Trophoblast cell (in vitro differentiated cells and primary cell): ENCODE data around the gene SCAF4.

Experiments used
- DNase-seq, 2 donors: peaks; one replicate each; pipeline ENCODE4 v3.0.0-alpha.2; 2016
- H2AFZ ChIP-seq: 2 replicates; pipeline ENCODE4 v1.6.1; 2013; ENCODE audit warnings: low read length, moderate library complexity, mild to moderate bottlenecking; ENCODE audit not compliant: insufficient read depth, poor library complexity
- H2AK5ac ChIP-seq: 2 replicates; pipeline ENCODE4 v1.6.1; 2013; ENCODE audit warnings: mild to moderate bottlenecking, low read length
- H2BK120ac ChIP-seq: 2 replicates; pipeline ENCODE4 v1.6.1; 2013; ENCODE audit warnings: low read length, mild to moderate bottlenecking, moderate library complexity; ENCODE audit not compliant: insufficient read depth, poor library complexity
- H2BK12ac ChIP-seq: 2 replicates; pipeline ENCODE4 v1.6.1; 2013; ENCODE audit warnings: mild to moderate bottlenecking, low read length, moderate library complexity
- H2BK5ac ChIP-seq: 2 replicates; pipeline ENCODE4 v1.6.1; 2013; ENCODE audit warnings: low read length, low read depth, moderate library complexity, mild to moderate bottlenecking; ENCODE audit not compliant: poor library complexity
- H3K14ac ChIP-seq: 2 replicates; pipeline ENCODE4 v1.6.1; 2013; ENCODE audit warnings: mild to moderate bottlenecking, low read length
- H3K18ac ChIP-seq: 2 replicates; pipeline ENCODE4 v1.6.1; 2013; ENCODE audit warnings: mild to moderate bottlenecking, low read length
- H3K23ac ChIP-seq: 2 replicates; pipeline ENCODE4 v1.6.1; 2013; ENCODE audit warnings: low read length
- H3K27ac ChIP-seq: 2 replicates; pipeline ENCODE4 v1.5.1; 2013; ENCODE audit warnings: low read depth, mild to moderate bottlenecking, inconsistent platforms, low read length, moderate library complexity
- H3K27me3 ChIP-seq: 2 replicates; pipeline ENCODE4 v1.6.1; 2013; ENCODE audit warnings: inconsistent platforms, mild to moderate bottlenecking, low read length, moderate library complexity; ENCODE audit not compliant: insufficient read depth
- H3K36me3 ChIP-seq, 2 experiments: 1 replicate in 1 of 2; 2 replicates in 1 of 2; pipeline ENCODE4 v1.6.1; 2013; ENCODE audit warnings: low read length in 2 of 2, mild to moderate bottlenecking in 2 of 2, moderate library complexity in 1 of 2; ENCODE audit not compliant: insufficient read depth in 2 of 2, control insufficient read depth in 1 of 2
- H3K4ac ChIP-seq: 2 replicates; pipeline ENCODE4 v1.6.1; 2013; ENCODE audit warnings: low read depth, mild to moderate bottlenecking, low read length, moderate library complexity
- H3K4me1 ChIP-seq, 2 experiments: 1 replicate in 1 of 2; 2 replicates in 1 of 2; pipeline ENCODE4 v1.6.1; 2013; ENCODE audit warnings: low read length in 2 of 2, mild to moderate bottlenecking in 2 of 2, moderate library complexity in 1 of 2; ENCODE audit not compliant: insufficient read depth in 2 of 2, control insufficient read depth in 1 of 2
- H3K4me2 ChIP-seq: 2 replicates; pipeline ENCODE4 v1.6.1; 2013; ENCODE audit warnings: inconsistent platforms, mild to moderate bottlenecking, low read length, moderate library complexity
- H3K4me3 ChIP-seq: 2 replicates; pipeline ENCODE4 v1.5.1; 2013; ENCODE audit warnings: mild to moderate bottlenecking, low read depth, low read length, inconsistent platforms
- H3K79me1 ChIP-seq: one replicate; pipeline ENCODE4 v1.6.1; 2013; ENCODE audit warnings: low read length
- H3K79me2 ChIP-seq: 2 replicates; pipeline ENCODE4 v1.6.1; 2013; ENCODE audit warnings: low read length, mild to moderate bottlenecking; ENCODE audit not compliant: control insufficient read depth, insufficient read depth, poor library complexity
- H3K9ac ChIP-seq: 2 replicates; pipeline ENCODE4 v1.6.1; 2013; ENCODE audit warnings: mild to moderate bottlenecking, low read length
- H3K9me3 ChIP-seq: 2 replicates; pipeline ENCODE4 v1.6.1; 2013; ENCODE audit warnings: low read depth, mild to moderate bottlenecking, control low read depth, inconsistent platforms, low read length; ENCODE audit not compliant: insufficient read depth
- H4K12ac ChIP-seq: 2 replicates; pipeline ENCODE4 v1.6.1; 2013; ENCODE audit warnings: low read depth, mild to moderate bottlenecking, low read length, moderate library complexity
- H4K8ac ChIP-seq: 2 replicates; pipeline ENCODE4 v1.6.1; 2013; ENCODE audit warnings: low read depth, mild to moderate bottlenecking, low read length, moderate library complexity
- H4K91ac ChIP-seq: one replicate; pipeline ENCODE4 v1.6.1; 2013; ENCODE audit warnings: low read depth, mild to moderate bottlenecking, low read length, moderate library complexity
- WGBS: extraction: QIAGEN DNeasy Blood & Tissue Kit; methylation state at CpG from one replicate; pipeline ENCODE4 v1.1.7; 2013; ENCODE audit warnings: missing lambda C conversion rate; ENCODE audit not compliant: insufficient read length, insufficient coverage; ENCODE audit errors: extremely low coverage; 5-methylcytosine and 5-hydroxymethylcytosine counted together

SCAF4 gene

GRCh38 chr21:31774031-31774430 lies 42.1 kb upstream of the SCAF4 start:
- Histone ChIP-seq H3K36me3 (no peaks in the 10 kb centered on the region), H3K4ac (no peak overlapping the region), H2BK120ac (no peak overlapping the region), H2AFZ (no peak overlapping the region), H3K79me1 (no peaks in the 10 kb centered on the region), H3K79me2 (no peaks in the 10 kb centered on the region), H3K14ac (no peak overlapping the region), H4K91ac (no peak overlapping the region), H3K27ac (no peak overlapping the region), H3K23ac (no peak overlapping the region), H2BK5ac (no peak overlapping the region), H3K18ac (no peak overlapping the region), H4K8ac (no peak overlapping the region), H2BK12ac (no peak overlapping the region), H3K9ac (no peak overlapping the region), H3K4me1 (no peaks in the 10 kb centered on the region), H3K4me2 (no peak overlapping the region), H3K27me3 (no peaks in the 10 kb centered on the region), H2AK5ac (no peak overlapping the region), H3K9me3 (no peaks in the 10 kb centered on the region), H3K4me3 (no peak overlapping the region), H4K12ac (no peak overlapping the region)
- no peak for DNase-seq
- no CpG with 5 or more reads among the region's 1 CpG for WGBS

GRCh38 chr21:31772674-31773555 lies 41.0 kb upstream of the SCAF4 start:
- no peak overlapping the region for H4K8ac ChIP-seq
- no peak overlapping the region for H4K12ac ChIP-seq
- H3K4me2 ChIP-seq, result no peak overlapping the region
- no peaks in the 10 kb centered on the region for H3K79me1 ChIP-seq
- H2BK12ac ChIP-seq, result no peak overlapping the region
- H3K18ac ChIP-seq, result no peak overlapping the region
- H3K9ac ChIP-seq, result no peak overlapping the region
- H3K4me3 ChIP-seq, result no peak overlapping the region
- no peak overlapping the region for H3K27ac ChIP-seq
- H3K14ac ChIP-seq, result no peak overlapping the region
- no peak overlapping the region for H4K91ac ChIP-seq
- H2BK120ac ChIP-seq, result no peak overlapping the region
- no peak overlapping the region for H2AK5ac ChIP-seq
- no peaks in the 10 kb centered on the region for H3K79me2 ChIP-seq
- no peak overlapping the region for H2BK5ac ChIP-seq
- WGBS, result no CpG with 5 or more reads among the region's 5 CpGs
- no peaks in the 10 kb centered on the region for H3K4me1 ChIP-seq
- no peak overlapping the region for H3K23ac ChIP-seq
- no peak for DNase-seq
- H2AFZ ChIP-seq, result no peak overlapping the region
- H3K36me3 ChIP-seq, result no peaks in the 10 kb centered on the region
- no peak overlapping the region for H3K4ac ChIP-seq
- H3K9me3 ChIP-seq, result no peaks in the 10 kb centered on the region
- no peaks in the 10 kb centered on the region for H3K27me3 ChIP-seq

GRCh38 chr21:31771685-31772084 lies 39.8 kb upstream of the SCAF4 start:
- Histone ChIP-seq H3K27ac (no peak overlapping the region), H2BK5ac (no peak overlapping the region), H3K23ac (no peak overlapping the region), H2BK12ac (no peak overlapping the region), H2AFZ (no peak overlapping the region), H3K79me1 (no peaks in the 10 kb centered on the region), H3K14ac (no peak overlapping the region), H3K9me3 (no peaks in the 10 kb centered on the region), H3K27me3 (no peaks in the 10 kb centered on the region), H4K12ac (no peak overlapping the region), H3K4me3 (no peak overlapping the region), H3K36me3 (no peaks in the 10 kb centered on the region), H2BK120ac (no peak overlapping the region), H4K8ac (no peak overlapping the region), H3K4ac (no peak overlapping the region), H4K91ac (no peak overlapping the region), H3K4me2 (no peak overlapping the region), H3K18ac (no peak overlapping the region), H3K4me1 (no peaks in the 10 kb centered on the region), H3K9ac (no peak overlapping the region), H3K79me2 (no peaks in the 10 kb centered on the region), H2AK5ac (no peak overlapping the region)
- no CpG with 5 or more reads among the region's 3 CpGs for WGBS
- DNase-seq, result no peak

GRCh38 chr21:31768710-31769109 lies 36.8 kb upstream of the SCAF4 start:
- no CpG with 5 or more reads among the region's 1 CpG for WGBS
- no peak overlapping the region for H3K4me2 ChIP-seq
- no peak overlapping the region for H4K8ac ChIP-seq
- no peak overlapping the region for H3K9ac ChIP-seq
- no peak for DNase-seq
- H3K14ac ChIP-seq, result no peak overlapping the region
- H3K79me1 ChIP-seq, result no peaks in the 10 kb centered on the region
- no peak overlapping the region for H3K4ac ChIP-seq
- no peak overlapping the region for H4K12ac ChIP-seq
- H3K4me3 ChIP-seq, result no peak overlapping the region
- H4K91ac ChIP-seq, result no peak overlapping the region
- no peak overlapping the region for H2BK12ac ChIP-seq
- no peak overlapping the region for H2AK5ac ChIP-seq
- no peak overlapping the region for H3K23ac ChIP-seq
- H3K36me3 ChIP-seq, result no peaks in the 10 kb centered on the region
- no peaks in the 10 kb centered on the region for H3K4me1 ChIP-seq
- no peak overlapping the region for H2AFZ ChIP-seq
- H3K18ac ChIP-seq, result no peak overlapping the region
- H2BK5ac ChIP-seq, result no peak overlapping the region
- no peaks in the 10 kb centered on the region for H3K79me2 ChIP-seq
- peaks cover 4% of the 10 kb centered on the region for H3K9me3 ChIP-seq
- no peak overlapping the region for H3K27ac ChIP-seq
- no peaks in the 10 kb centered on the region for H3K27me3 ChIP-seq
- H2BK120ac ChIP-seq, result no peak overlapping the region
